Hepatocyte (in vitro differentiated cells): ENCODE measurements around the gene CALR.

Experiments used
- CTCF ChIP-seq: fragments of 200-600 bp; sonication (generic); IDR thresholded peaks from 2 replicates; pipeline ENCODE4 v1.5.1; 2016; ENCODE audit warnings: antibody characterized with exemption, mild to moderate bottlenecking; ENCODE audit not compliant: poor library complexity
- EZH2 ChIP-seq: fragments of 200-600 bp; sonication (generic); IDR thresholded peaks from 2 replicates; pipeline ENCODE4 v1.6.1; 2016; ENCODE audit warnings: antibody characterized with exemption, mild to moderate bottlenecking, borderline replicate concordance
- EZH2phosphoT487 ChIP-seq: fragments of 200-600 bp; sonication (generic); IDR thresholded peaks from one replicate; pipeline ENCODE4 v1.6.1; 2018; ENCODE audit warnings: antibody characterized with exemption, mild to moderate bottlenecking, low read depth, moderate library complexity; ENCODE audit not compliant: unreplicated experiment, severe bottlenecking

GRCh38 chr19:12912571-12912970 lies 25.8 kb upstream of the CALR start:
- no peak for TF ChIP-seq CTCF
- no peak for TF ChIP-seq EZH2
- no peak for TF ChIP-seq EZH2phosphoT487
